ENCODE measurements around the gene TMEM30A. TPM values are rescaled to one million over a fixed set of nuclear protein-coding genes. Genes with fewer than 3 reads are reported as not detected.

TMEM30A gene
- total and polyA plus RNA-seq, 2 of the 13 experiments (the other 11 are each of a cell fraction or from before 2014, with no cell fraction given): 17.6 to 54.4 TPM

DNA sequence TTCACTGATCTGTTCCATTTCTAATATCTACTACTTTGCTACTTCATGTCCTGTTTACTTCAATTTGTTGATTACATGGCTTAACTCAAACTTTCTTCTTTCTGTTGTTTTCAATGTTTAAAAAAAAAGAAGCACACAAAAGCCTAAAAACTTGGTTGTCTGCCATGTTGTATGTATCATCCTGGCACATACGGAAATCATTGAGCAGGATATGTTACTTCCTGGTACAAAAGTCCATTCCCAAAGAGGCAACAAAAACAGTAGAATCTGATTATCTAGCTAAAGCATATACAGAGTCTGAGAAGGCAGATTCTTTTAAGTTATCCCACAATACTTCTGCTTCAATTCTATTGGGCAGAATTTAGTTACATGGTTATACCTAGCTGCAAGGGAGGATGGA lies 64.2 kb downstream of the TMEM30A start:
- FAIRE-seq (no peak), DNase-seq (ENCODE audit: low spot score) (no peak), ATAC-seq (no peak)
- Histone ChIP-seq H3K4me3 (replicated peaks in 1 of 3; ENCODE audit: insufficient read depth in 1 of 3, low read depth in 2 of 3, low read length in 3 of 3) (no peak overlapping the region), H4K20me1 (ENCODE audit: insufficient read depth, low read length) (no peaks in the 10 kb centered on the region), H2AFZ (ENCODE audit: low read length) (peak overlapping the region; percentile 75), H3K79me2 (ENCODE audit: insufficient read depth, low read length) (no peaks in the 10 kb centered on the region), H3K9me3 (ENCODE audit: low read length) (no peaks in the 10 kb centered on the region), H3K4me2 (ENCODE audit: low read depth, low read length) (0 out of 2 replicates have a peak overlapping the region, but pooled peaks have one; percentile 0), H3K27ac (ENCODE audit: extremely low read length, insufficient read depth, low read length) (no peak overlapping the region), H3K4me1 (ENCODE audit: insufficient read depth, low read length) (peaks cover 19% of the 10 kb centered on the region), H3K27me3 (ENCODE audit: control insufficient read depth in 1 of 2, insufficient read depth in 2 of 2, low read length in 2 of 2) (no peaks in the 10 kb centered on the region; a peak in 1 of 5 replicates), H3K36me3 (replicated peaks in 1 of 2; ENCODE audit: control insufficient read depth in 1 of 2, insufficient read depth in 2 of 2, low read length in 2 of 2) (no peaks in the 10 kb centered on the region), H3K9ac (ENCODE audit: insufficient read depth, low read depth, low read length) (no peak overlapping the region)
- intact Hi-C loops (cut with micrococcal nuclease; ENCODE audit: unreplicated experiment): no loop called here
- WGBS (ENCODE audit: low lambda C conversion rate): 10% methylated on average over 1 of the region's 1 CpG
- TF ChIP-seq SIX4 (CRISPR knock-in tag; IDR thresholded peaks at IDR 0.05) (no peak), ELF3 (CRISPR knock-in tag; IDR thresholded peaks at IDR 0.05) (peak; percentile 87), TP53 (CRISPR knock-in tag; conservative IDR thresholded peaks at IDR 0.05) (no peak), ZNF720 (CRISPR knock-in tag; IDR thresholded peaks at IDR 0.05) (no peak), ZNF260 (CRISPR knock-in tag; IDR thresholded peaks at IDR 0.05; ENCODE audit: borderline replicate concordance, low read depth) (no peak), GABPA (IDR thresholded peaks at IDR 0.05; ENCODE audit: low read depth, low read length) (no peak), GABPA (CRISPR knock-in tag; IDR thresholded peaks at IDR 0.05; ENCODE audit: low read depth) (peak; percentile 67), ZNF343 (CRISPR knock-in tag; IDR thresholded peaks at IDR 0.05) (no peak), LCORL (IDR thresholded peaks at IDR 0.05) (0 out of 2 replicates have a peak, but pooled peaks have one; percentile 17), LCORL (CRISPR knock-in tag; IDR thresholded peaks at IDR 0.05) (no peak), ELF1 (CRISPR knock-in tag; IDR thresholded peaks at IDR 0.05) (peak; percentile 35; the same call in 1 of the 2 replicates), ZNF598 (CRISPR knock-in tag; IDR thresholded peaks at IDR 0.05; ENCODE audit: borderline replicate concordance) (no peak)
- ChIA-PET POLR2A (no interaction called here), CTCF (ENCODE audit: low intra/inter-chr PET ratio, low total read pairs) (no interaction called here)
- BruUV-seq (replicated peaks): no TSS peak
- in situ Hi-C loops (cut with HindIII; ENCODE audit: extremely low pct_ligation_motif_present, low pct_unique_long_range_greater_than_20kb): loop anchor here (25.0 kb wide), 4 partner anchors 633 to 1483 kb away; no protein-coding TSS in a partner anchor

DNA sequence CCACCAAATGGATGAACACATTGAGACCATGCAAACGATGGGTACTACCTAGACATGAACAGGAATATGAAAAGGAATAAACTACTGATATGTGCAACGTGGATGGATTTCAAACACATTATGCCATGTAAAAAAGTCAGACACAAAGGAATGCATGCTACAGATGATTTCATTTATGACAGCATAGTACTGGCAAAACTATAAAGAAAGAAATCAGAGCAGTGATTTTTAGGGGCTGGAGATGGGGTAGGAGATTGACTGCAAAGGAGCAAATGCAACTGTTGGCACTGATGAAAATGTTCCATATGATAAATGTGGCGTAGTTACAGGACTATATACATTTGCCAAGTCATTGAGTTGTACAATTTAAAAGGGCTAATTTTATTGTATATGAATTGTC lies 65.3 kb downstream of the TMEM30A start:
- POLR2A ChIA-PET: no interaction called here
- in situ Hi-C loops (cut with HindIII; ENCODE audit: extremely low pct_ligation_motif_present, low pct_unique_long_range_greater_than_20kb): loop anchor here (25.0 kb wide), 4 partner anchors 632 to 1482 kb away; no protein-coding TSS in a partner anchor
- Histone ChIP-seq H3K4me2 (ENCODE audit: low read depth, low read length) (no peak overlapping the region), H4K20me1 (ENCODE audit: insufficient read depth, low read length) (no peaks in the 10 kb centered on the region), H3K4me1 (ENCODE audit: insufficient read depth, low read length) (peaks cover 11% of the 10 kb centered on the region), H3K9ac (ENCODE audit: insufficient read depth, low read depth, low read length) (no peak overlapping the region), H3K4me3 (replicated peaks in 1 of 3; ENCODE audit: insufficient read depth in 1 of 3, low read depth in 2 of 3, low read length in 3 of 3) (no peak overlapping the region), H2AFZ (ENCODE audit: low read length) (no peak overlapping the region), H3K79me2 (ENCODE audit: insufficient read depth, low read length) (no peaks in the 10 kb centered on the region), H3K9me3 (ENCODE audit: low read length) (no peaks in the 10 kb centered on the region), H3K27ac (ENCODE audit: extremely low read length, insufficient read depth, low read length) (no peak overlapping the region), H3K36me3 (replicated peaks in 1 of 2; ENCODE audit: control insufficient read depth in 1 of 2, insufficient read depth in 2 of 2, low read length in 2 of 2) (no peaks in the 10 kb centered on the region), H3K27me3 (ENCODE audit: control insufficient read depth in 1 of 2, insufficient read depth in 2 of 2, low read length in 2 of 2) (no peaks in the 10 kb centered on the region; a peak in 1 of 5 replicates)
- intact Hi-C loops (cut with micrococcal nuclease; ENCODE audit: unreplicated experiment): no loop called here
- no peak for DNase-seq (ENCODE audit: low spot score)
- no peak for FAIRE-seq
- ATAC-seq: no peak
- 4% methylated on average over 3 of the region's 3 CpGs for WGBS (ENCODE audit: low lambda C conversion rate)
- CTCF ChIA-PET (ENCODE audit: low intra/inter-chr PET ratio, low total read pairs): no interaction called here
- BruUV-seq (replicated peaks): no TSS peak
- TF ChIP-seq MAFG (CRISPR knock-in tag; IDR thresholded peaks at IDR 0.05): no peak
- no peak for TF ChIP-seq NFATC3 (CRISPR knock-in tag; IDR thresholded peaks at IDR 0.05)
- no peak for TF ChIP-seq RARA (CRISPR knock-in tag; IDR thresholded peaks at IDR 0.05)
- TF ChIP-seq ZC3H4 (CRISPR knock-in tag; IDR thresholded peaks at IDR 0.05; ENCODE audit: borderline replicate concordance): no peak
- TF ChIP-seq KDM1A (CRISPR knock-in tag; IDR thresholded peaks at IDR 0.05): no peak
- TF ChIP-seq, protein P1, sequence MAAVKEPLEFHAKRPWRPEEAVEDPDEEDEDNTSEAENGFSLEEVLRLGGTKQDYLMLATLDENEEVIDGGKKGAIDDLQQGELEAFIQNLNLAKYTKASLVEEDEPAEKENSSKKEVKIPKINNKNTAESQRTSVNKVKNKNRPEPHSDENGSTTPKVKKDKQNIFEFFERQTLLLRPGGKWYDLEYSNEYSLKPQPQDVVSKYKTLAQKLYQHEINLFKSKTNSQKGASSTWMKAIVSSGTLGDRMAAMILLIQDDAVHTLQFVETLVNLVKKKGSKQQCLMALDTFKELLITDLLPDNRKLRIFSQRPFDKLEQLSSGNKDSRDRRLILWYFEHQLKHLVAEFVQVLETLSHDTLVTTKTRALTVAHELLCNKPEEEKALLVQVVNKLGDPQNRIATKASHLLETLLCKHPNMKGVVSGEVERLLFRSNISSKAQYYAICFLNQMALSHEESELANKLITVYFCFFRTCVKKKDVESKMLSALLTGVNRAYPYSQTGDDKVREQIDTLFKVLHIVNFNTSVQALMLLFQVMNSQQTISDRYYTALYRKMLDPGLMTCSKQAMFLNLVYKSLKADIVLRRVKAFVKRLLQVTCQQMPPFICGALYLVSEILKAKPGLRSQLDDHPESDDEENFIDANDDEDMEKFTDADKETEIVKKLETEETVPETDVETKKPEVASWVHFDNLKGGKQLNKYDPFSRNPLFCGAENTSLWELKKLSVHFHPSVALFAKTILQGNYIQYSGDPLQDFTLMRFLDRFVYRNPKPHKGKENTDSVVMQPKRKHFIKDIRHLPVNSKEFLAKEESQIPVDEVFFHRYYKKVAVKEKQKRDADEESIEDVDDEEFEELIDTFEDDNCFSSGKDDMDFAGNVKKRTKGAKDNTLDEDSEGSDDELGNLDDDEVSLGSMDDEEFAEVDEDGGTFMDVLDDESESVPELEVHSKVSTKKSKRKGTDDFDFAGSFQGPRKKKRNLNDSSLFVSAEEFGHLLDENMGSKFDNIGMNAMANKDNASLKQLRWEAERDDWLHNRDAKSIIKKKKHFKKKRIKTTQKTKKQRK (IDR thresholded peaks at IDR 0.05; ENCODE audit: low read length): no peak

Data from HepG2 (cell line).